ENCODE measurements around the gene MB21D2.

MB21D2 gene

GRCh38 chr3:192862408-192863090 is 55.1 kb downstream of the MB21D2 start:
- H3K4me3 ChIP-seq (ENCODE audit: control insufficient read depth in 1 of 7, extremely low read depth in 1 of 7, insufficient read depth in 4 of 7, low read depth in 2 of 7, low read length in 6 of 7) = no peak overlapping the region
- no peaks in the 10 kb centered on the region for H3K4me1 ChIP-seq (ENCODE audit: control extremely low read depth in 1 of 4, control insufficient read depth in 4 of 4, insufficient read depth in 4 of 4, low read length in 3 of 4)
- no peaks in the 10 kb centered on the region for H3K9me3 ChIP-seq (ENCODE audit: control extremely low read depth in 1 of 5, control insufficient read depth in 4 of 5, insufficient read depth in 2 of 5, low read depth in 1 of 5, low read length in 4 of 5)
- no peaks in the 10 kb centered on the region for H3K27me3 ChIP-seq (replicated peaks in 2 of 5; ENCODE audit: control insufficient read depth in 4 of 5, insufficient read depth in 5 of 5, low read length in 4 of 5)
- POLR2A ChIA-PET = no interaction called here
- H3K27ac ChIP-seq (ENCODE audit: insufficient read depth in 1 of 2, low read depth in 1 of 2, low read length in 2 of 2, poor library complexity in 1 of 2, severe bottlenecking in 2 of 2) = no peak overlapping the region
- DNase-seq = no peak
- CTCF ChIA-PET = no interaction called here
- H3K36me3 ChIP-seq (ENCODE audit: control insufficient read depth in 4 of 4, insufficient read depth in 4 of 4, low read length in 3 of 4) = no peaks in the 10 kb centered on the region
- WGBS (ENCODE audit: insufficient coverage) = 100% methylated on average over 3 of the region's 7 CpGs

GRCh38 chr3:192861972-192862371 is 55.7 kb downstream of the MB21D2 start:
- ChIA-PET POLR2A (no interaction called here), CTCF (interaction anchor here (0.9 kb wide), 1 partner anchor 59 kb away, joined by 3 read pairs; no protein-coding TSS in a partner anchor)
- no peaks in the 10 kb centered on the region for H3K4me1 ChIP-seq (ENCODE audit: control extremely low read depth in 1 of 4, control insufficient read depth in 4 of 4, insufficient read depth in 4 of 4, low read length in 3 of 4)
- H3K27ac ChIP-seq (ENCODE audit: insufficient read depth in 1 of 2, low read depth in 1 of 2, low read length in 2 of 2, poor library complexity in 1 of 2, severe bottlenecking in 2 of 2) = no peak overlapping the region
- no peaks in the 10 kb centered on the region for H3K27me3 ChIP-seq (replicated peaks in 2 of 5; ENCODE audit: control insufficient read depth in 4 of 5, insufficient read depth in 5 of 5, low read length in 4 of 5)
- no peaks in the 10 kb centered on the region for H3K36me3 ChIP-seq (ENCODE audit: control insufficient read depth in 4 of 4, insufficient read depth in 4 of 4, low read length in 3 of 4)
- H3K4me3 ChIP-seq (ENCODE audit: control insufficient read depth in 1 of 7, extremely low read depth in 1 of 7, insufficient read depth in 4 of 7, low read depth in 2 of 7, low read length in 6 of 7) = no peak overlapping the region
- no peak for DNase-seq
- H3K9me3 ChIP-seq (ENCODE audit: control extremely low read depth in 1 of 5, control insufficient read depth in 4 of 5, insufficient read depth in 2 of 5, low read depth in 1 of 5, low read length in 4 of 5) = no peaks in the 10 kb centered on the region
- no CpG with 5 or more reads among the region's 2 CpGs for WGBS (ENCODE audit: insufficient coverage)

GRCh38 chr3:192860454-192860853 is 57.2 kb downstream of the MB21D2 start:
- H3K4me3 ChIP-seq (ENCODE audit: control insufficient read depth in 1 of 7, extremely low read depth in 1 of 7, insufficient read depth in 4 of 7, low read depth in 2 of 7, low read length in 6 of 7) = no peak overlapping the region
- DNase-seq = no peak
- 100% methylated on average over 1 of the region's 2 CpGs for WGBS (ENCODE audit: insufficient coverage)
- H3K36me3 ChIP-seq (ENCODE audit: control insufficient read depth in 4 of 4, insufficient read depth in 4 of 4, low read length in 3 of 4) = no peaks in the 10 kb centered on the region
- ChIA-PET POLR2A (no interaction called here), CTCF (interaction anchor here (1.2 kb wide), 1 partner anchor 54 kb away, joined by 3 read pairs; no protein-coding TSS in a partner anchor)
- H3K27me3 ChIP-seq (replicated peaks in 2 of 5; ENCODE audit: control insufficient read depth in 4 of 5, insufficient read depth in 5 of 5, low read length in 4 of 5) = no peaks in the 10 kb centered on the region
- no peaks in the 10 kb centered on the region for H3K9me3 ChIP-seq (ENCODE audit: control extremely low read depth in 1 of 5, control insufficient read depth in 4 of 5, insufficient read depth in 2 of 5, low read depth in 1 of 5, low read length in 4 of 5)
- H3K4me1 ChIP-seq (ENCODE audit: control extremely low read depth in 1 of 4, control insufficient read depth in 4 of 4, insufficient read depth in 4 of 4, low read length in 3 of 4) = no peaks in the 10 kb centered on the region
- no peak overlapping the region for H3K27ac ChIP-seq (ENCODE audit: insufficient read depth in 1 of 2, low read depth in 1 of 2, low read length in 2 of 2, poor library complexity in 1 of 2, severe bottlenecking in 2 of 2)

- DNase-seq = no peak
- Histone ChIP-seq H3K9me3 (ENCODE audit: control extremely low read depth in 1 of 5, control insufficient read depth in 4 of 5, insufficient read depth in 2 of 5, low read depth in 1 of 5, low read length in 4 of 5) (peaks cover 0 to 9% (median 0%) of the 10 kb centered on the region in 5 experiments), H3K27ac (ENCODE audit: insufficient read depth in 1 of 2, low read depth in 1 of 2, low read length in 2 of 2, poor library complexity in 1 of 2, severe bottlenecking in 2 of 2) (no peak overlapping the region), H3K4me1 (ENCODE audit: control extremely low read depth in 1 of 4, control insufficient read depth in 4 of 4, insufficient read depth in 4 of 4, low read length in 3 of 4) (no peaks in the 10 kb centered on the region), H3K4me3 (ENCODE audit: control insufficient read depth in 1 of 7, extremely low read depth in 1 of 7, insufficient read depth in 4 of 7, low read depth in 2 of 7, low read length in 6 of 7) (no peak overlapping the region), H3K27me3 (replicated peaks in 2 of 5; ENCODE audit: control insufficient read depth in 4 of 5, insufficient read depth in 5 of 5, low read length in 4 of 5) (no peaks in the 10 kb centered on the region), H3K36me3 (ENCODE audit: control insufficient read depth in 4 of 4, insufficient read depth in 4 of 4, low read length in 3 of 4) (no peaks in the 10 kb centered on the region)
- 92% methylated on average over 8 of the region's 9 CpGs for WGBS (ENCODE audit: insufficient coverage)
- POLR2A ChIA-PET = no interaction called here
- CTCF ChIA-PET = no interaction called here
Measured at GRCh38 chr3:192858849-192859585, 58.6 kb downstream of the MB21D2 start.

- Histone ChIP-seq H3K27ac (ENCODE audit: insufficient read depth in 1 of 2, low read depth in 1 of 2, low read length in 2 of 2, poor library complexity in 1 of 2, severe bottlenecking in 2 of 2) (no peak overlapping the region), H3K27me3 (replicated peaks in 2 of 5; ENCODE audit: control insufficient read depth in 4 of 5, insufficient read depth in 5 of 5, low read length in 4 of 5) (no peaks in the 10 kb centered on the region), H3K36me3 (ENCODE audit: control insufficient read depth in 4 of 4, insufficient read depth in 4 of 4, low read length in 3 of 4) (no peaks in the 10 kb centered on the region), H3K9me3 (ENCODE audit: control extremely low read depth in 1 of 5, control insufficient read depth in 4 of 5, insufficient read depth in 2 of 5, low read depth in 1 of 5, low read length in 4 of 5) (peaks cover 0 to 9% (median 0%) of the 10 kb centered on the region in 5 experiments), H3K4me1 (ENCODE audit: control extremely low read depth in 1 of 4, control insufficient read depth in 4 of 4, insufficient read depth in 4 of 4, low read length in 3 of 4) (no peaks in the 10 kb centered on the region), H3K4me3 (ENCODE audit: control insufficient read depth in 1 of 7, extremely low read depth in 1 of 7, insufficient read depth in 4 of 7, low read depth in 2 of 7, low read length in 6 of 7) (no peak overlapping the region)
- POLR2A ChIA-PET = no interaction called here
- DNase-seq = no peak
- CTCF ChIA-PET = no interaction called here
- WGBS (ENCODE audit: insufficient coverage) = 97% methylated on average over 5 of the region's 7 CpGs
Measured at GRCh38 chr3:192857260-192857661, 60.4 kb downstream of the MB21D2 start.

- no peak overlapping the region for H3K27ac ChIP-seq (ENCODE audit: insufficient read depth in 1 of 2, low read depth in 1 of 2, low read length in 2 of 2, poor library complexity in 1 of 2, severe bottlenecking in 2 of 2)
- POLR2A ChIA-PET = no interaction called here
- peaks cover 0 to 9% (median 0%) of the 10 kb centered on the region in 5 experiments for H3K9me3 ChIP-seq (ENCODE audit: control extremely low read depth in 1 of 5, control insufficient read depth in 4 of 5, insufficient read depth in 2 of 5, low read depth in 1 of 5, low read length in 4 of 5)
- no peak overlapping the region for H3K4me3 ChIP-seq (ENCODE audit: control insufficient read depth in 1 of 7, extremely low read depth in 1 of 7, insufficient read depth in 4 of 7, low read depth in 2 of 7, low read length in 6 of 7)
- CTCF ChIA-PET = interaction anchor here (1.0 kb wide), 1 partner anchor 18 kb away, joined by 3 read pairs; no protein-coding TSS in a partner anchor
- H3K4me1 ChIP-seq (ENCODE audit: control extremely low read depth in 1 of 4, control insufficient read depth in 4 of 4, insufficient read depth in 4 of 4, low read length in 3 of 4) = peaks cover 0 to 6% (median 1%) of the 10 kb centered on the region in 4 experiments
- H3K36me3 ChIP-seq (ENCODE audit: control insufficient read depth in 4 of 4, insufficient read depth in 4 of 4, low read length in 3 of 4) = no peaks in the 10 kb centered on the region
- DNase-seq = no peak
- WGBS (ENCODE audit: insufficient coverage) = no CpG with 5 or more reads among the region's 1 CpG
- H3K27me3 ChIP-seq (replicated peaks in 2 of 5; ENCODE audit: control insufficient read depth in 4 of 5, insufficient read depth in 5 of 5, low read length in 4 of 5) = no peaks in the 10 kb centered on the region
Measured at GRCh38 chr3:192855434-192855833, 62.2 kb downstream of the MB21D2 start.

GRCh38 chr3:192851821-192852372 is 65.8 kb downstream of the MB21D2 start:
- CTCF ChIA-PET = no interaction called here
- H3K9me3 ChIP-seq (ENCODE audit: control extremely low read depth in 1 of 5, control insufficient read depth in 4 of 5, insufficient read depth in 2 of 5, low read depth in 1 of 5, low read length in 4 of 5) = peaks cover 0 to 9% (median 0%) of the 10 kb centered on the region in 5 experiments
- H3K27ac ChIP-seq (ENCODE audit: insufficient read depth in 1 of 2, low read depth in 1 of 2, low read length in 2 of 2, poor library complexity in 1 of 2, severe bottlenecking in 2 of 2) = no peak overlapping the region
- peaks cover 0 to 6% (median 1%) of the 10 kb centered on the region in 4 experiments for H3K4me1 ChIP-seq (ENCODE audit: control extremely low read depth in 1 of 4, control insufficient read depth in 4 of 4, insufficient read depth in 4 of 4, low read length in 3 of 4)
- H3K27me3 ChIP-seq (replicated peaks in 2 of 5; ENCODE audit: control insufficient read depth in 4 of 5, insufficient read depth in 5 of 5, low read length in 4 of 5) = no peaks in the 10 kb centered on the region
- peak; percentile 14 to 54 (median 51) for DNase-seq
- POLR2A ChIA-PET = no interaction called here
- WGBS (ENCODE audit: insufficient coverage) = 8% methylated on average over 2 of the region's 5 CpGs
- H3K4me3 ChIP-seq (ENCODE audit: control insufficient read depth in 1 of 7, extremely low read depth in 1 of 7, insufficient read depth in 4 of 7, low read depth in 2 of 7, low read length in 6 of 7) = no peak overlapping the region
- H3K36me3 ChIP-seq (ENCODE audit: control insufficient read depth in 4 of 4, insufficient read depth in 4 of 4, low read length in 3 of 4) = no peaks in the 10 kb centered on the region

Measured in common myeloid progenitor, CD34-positive (primary cell).